Activated T-helper 2 cell treated with anti-CD3 and anti-CD28 coated beads, Interferon-gamma antibody, Interleukin-2, Interleukin-4, amounts not matched to agents 10 μg/mL and 5 μg/mL and 100 μg/mL, durations not matched to agents 14 hours and 24 hours and 36 hours (primary cell): ENCODE measurements around the gene DOLK. TPM values are rescaled to one million over a fixed set of nuclear protein-coding genes. Genes with fewer than 3 reads are reported as not detected.
"Not testable (repeated sequence)": the region's sequence is repeated elsewhere in the genome, so short reads cannot be mapped to it uniquely, and the experiment has no call there.

Source experiments
- DNase-seq: peaks from one replicate; pipeline ENCODE4 v3.0.0; 2021; ENCODE audit warnings: low spot score
- H3K27ac Mint-ChIP-seq: one replicate; pipeline ENCODE4 v1.8.0; 2021; ENCODE audit warnings: mixed read lengths
- H3K27me3 Mint-ChIP-seq: one replicate; pipeline ENCODE4 v1.8.0; 2021; ENCODE audit warnings: low read depth, mixed read lengths
- H3K36me3 Mint-ChIP-seq: one replicate; pipeline ENCODE4 v1.8.0; 2021; ENCODE audit warnings: low read depth, mixed read lengths
- H3K4me1 Mint-ChIP-seq: one replicate; pipeline ENCODE4 v1.8.0; 2021; ENCODE audit warnings: low read depth, mixed read lengths
- H3K4me3 Mint-ChIP-seq: one replicate; pipeline ENCODE4 v1.8.0; 2021; ENCODE audit warnings: low read depth, mild to moderate bottlenecking, moderate library complexity, mixed read lengths
- H3K9me3 Mint-ChIP-seq: one replicate; pipeline ENCODE4 v1.8.0; 2021; ENCODE audit warnings: mixed read lengths
- intact Hi-C: fragments of 100-400 bp; cut with micrococcal nuclease; formaldehyde crosslinking; loops from one replicate; pipeline ENCODE4 v1.15.1; 2023
- total RNA-seq: library from RNA; stranded (reverse); gene quantifications from 2 replicates; pipeline ENCODE4 v1.2.3, GENCODE V29; 2022

Gene DOLK
- 13.0 and 13.3 TPM in 2 replicates for total RNA-seq

GRCh38 chr9:128947527-128948301 is at the start of gene DOLK, which contains the start of gene NUP188:
TSS of gene DOLK (minus strand) at chr9:128947603. CDS start at chr9:128947303, 300 bp downstream.
TSS of gene NUP188 (plus strand) at chr9:128947699. CDS start at chr9:128947720, 21 bp downstream.
- Mint-ChIP-seq H3K36me3 (peaks cover 53% of the 10 kb centered on the region), H3K27me3 (no peaks in the 10 kb centered on the region), H3K27ac (peak within 1 kb of the TSS; percentile 98), H3K4me1 (peaks cover 18% of the 10 kb centered on the region), H3K4me3 (peak within 1 kb of the TSS; percentile 98), H3K9me3 (no peaks in the 10 kb centered on the region)
- intact Hi-C loops, result loop anchor here (1.0 to 5.0 kb wide), 5 partner anchors 45 to 625 kb away; partner anchors contain the start of genes COQ4, LRRC8A, MIGA2 and TRUB2
- peak; percentile 99 for DNase-seq

- Mint-ChIP-seq H3K27me3 (no peaks in the 10 kb centered on the region), H3K36me3 (peaks cover 83% of the 10 kb centered on the region), H3K27ac (no peak overlapping the region), H3K4me1 (peaks cover 11% of the 10 kb centered on the region), H3K4me3 (no peak overlapping the region), H3K9me3 (no peaks in the 10 kb centered on the region)
- intact Hi-C loops, result no loop called here
- no peak for DNase-seq
Measured at GRCh38 chr9:128995791-128996190, 48.4 kb upstream of the DOLK start.

GRCh38 chr9:128992995-128993394 is 45.6 kb upstream of the DOLK start:
- DNase-seq, result no peak
- Mint-ChIP-seq H3K27me3 (no peaks in the 10 kb centered on the region), H3K9me3 (no peaks in the 10 kb centered on the region), H3K27ac (no peak overlapping the region), H3K4me1 (peaks cover 7% of the 10 kb centered on the region), H3K4me3 (no peak overlapping the region), H3K36me3 (peaks cover 67% of the 10 kb centered on the region)
- intact Hi-C loops, result no loop called here

- Mint-ChIP-seq H3K4me1 (no peaks in the 10 kb centered on the region), H3K9me3 (no peaks in the 10 kb centered on the region), H3K36me3 (peaks cover 67% of the 10 kb centered on the region), H3K27me3 (no peaks in the 10 kb centered on the region), H3K27ac (no peak overlapping the region), H3K4me3 (no peak overlapping the region)
- no peak for DNase-seq
- intact Hi-C loops, result no loop called here
Measured at GRCh38 chr9:128987805-128988204, 40.4 kb upstream of the DOLK start.

GRCh38 chr9:128986671-128987070 is 39.3 kb upstream of the DOLK start:
- Mint-ChIP-seq H3K4me3 (no peak overlapping the region), H3K27me3 (no peaks in the 10 kb centered on the region), H3K36me3 (peaks cover 66% of the 10 kb centered on the region), H3K27ac (peak overlapping the region; percentile 10), H3K4me1 (no peaks in the 10 kb centered on the region), H3K9me3 (no peaks in the 10 kb centered on the region)
- intact Hi-C loops, result no loop called here
- DNase-seq, result no peak

GRCh38 chr9:128983536-128983935 is 36.1 kb upstream of the DOLK start:
- peaks cover 84% of the 10 kb centered on the region for H3K36me3 Mint-ChIP-seq
- no peak overlapping the region for H3K27ac Mint-ChIP-seq
- intact Hi-C loops, result no loop called here
- H3K4me1 Mint-ChIP-seq, result no peaks in the 10 kb centered on the region
- no peak for DNase-seq
- H3K27me3 Mint-ChIP-seq, result no peaks in the 10 kb centered on the region
- no peaks in the 10 kb centered on the region for H3K9me3 Mint-ChIP-seq
- no peak overlapping the region for H3K4me3 Mint-ChIP-seq

- no peak overlapping the region for H3K27ac Mint-ChIP-seq
- no peak overlapping the region for H3K4me3 Mint-ChIP-seq
- intact Hi-C loops, result no loop called here
- H3K27me3 Mint-ChIP-seq, result no peaks in the 10 kb centered on the region
- H3K4me1 Mint-ChIP-seq, result no peaks in the 10 kb centered on the region
- DNase-seq, result no peak
- peaks cover 75% of the 10 kb centered on the region for H3K36me3 Mint-ChIP-seq
- no peaks in the 10 kb centered on the region for H3K9me3 Mint-ChIP-seq
Measured at GRCh38 chr9:128979111-128979510, 31.7 kb upstream of the DOLK start.

- Mint-ChIP-seq H3K4me1 (no peaks in the 10 kb centered on the region), H3K27ac (no peak overlapping the region), H3K27me3 (no peaks in the 10 kb centered on the region), H3K4me3 (no peak overlapping the region), H3K36me3 (peaks cover 75% of the 10 kb centered on the region), H3K9me3 (no peaks in the 10 kb centered on the region)
- intact Hi-C loops, result no loop called here
- DNase-seq, result no peak
Measured at GRCh38 chr9:128972956-128973355, 25.6 kb upstream of the DOLK start.

- Mint-ChIP-seq H3K27ac (no peak overlapping the region), H3K9me3 (no peaks in the 10 kb centered on the region), H3K4me3 (no peak overlapping the region), H3K4me1 (no peaks in the 10 kb centered on the region), H3K27me3 (no peaks in the 10 kb centered on the region), H3K36me3 (peaks cover 63% of the 10 kb centered on the region)
- intact Hi-C loops, result no loop called here
- DNase-seq, result no peak
Measured at GRCh38 chr9:128969491-128969890, 22.1 kb upstream of the DOLK start.

- H3K27ac Mint-ChIP-seq, H3K4me1 Mint-ChIP-seq, H3K9me3 Mint-ChIP-seq, H3K4me3 Mint-ChIP-seq, H3K27me3 Mint-ChIP-seq, intact Hi-C loops, DNase-seq: not testable (repeated sequence)
- H3K36me3 Mint-ChIP-seq, result peaks cover 60% of the 10 kb centered on the region
Measured at GRCh38 chr9:128961403-128961802, 14.0 kb upstream of the DOLK start.

GRCh38 chr9:128947277-128947526 is 201 bp downstream of the DOLK start:
- no peaks in the 10 kb centered on the region for H3K9me3 Mint-ChIP-seq
- DNase-seq, result no peak
- peaks cover 18% of the 10 kb centered on the region for H3K4me1 Mint-ChIP-seq
- no peaks in the 10 kb centered on the region for H3K27me3 Mint-ChIP-seq
- intact Hi-C loops, result loop anchor here (1.0 to 5.0 kb wide), 5 partner anchors 44 to 625 kb away; partner anchors contain the start of genes COQ4, LRRC8A, MIGA2 and TRUB2
- peaks cover 49% of the 10 kb centered on the region for H3K36me3 Mint-ChIP-seq
- peak overlapping the region; percentile 98 for H3K4me3 Mint-ChIP-seq
- peak overlapping the region; percentile 98 for H3K27ac Mint-ChIP-seq

- Mint-ChIP-seq H3K36me3 (peaks cover 49% of the 10 kb centered on the region), H3K27me3 (no peaks in the 10 kb centered on the region), H3K4me3 (peak overlapping the region; percentile 98), H3K27ac (peak overlapping the region; percentile 98), H3K9me3 (no peaks in the 10 kb centered on the region), H3K4me1 (peaks cover 18% of the 10 kb centered on the region)
- intact Hi-C loops, result loop anchor here (1.0 to 5.0 kb wide), 5 partner anchors 44 to 624 kb away; partner anchors contain the start of genes COQ4, LRRC8A, MIGA2 and TRUB2
- peak; percentile 13 for DNase-seq
Measured at GRCh38 chr9:128946571-128947276, 679 bp downstream of the DOLK start.
